Esophagus muscularis mucosa (tissue), 4 donors: ENCODE results near the gene COA7.

Experiments used
- CTCF ChIP-seq, 3 experiments: fragments of 200-600 bp in 2 of 3; fragments of 450-650 bp in 1 of 3; sonication (generic) in 2 of 3; IDR thresholded peaks; one replicate each; pipeline ENCODE4 v1.5.1; 2017 to 2019; ENCODE audit warnings: antibody characterized with exemption in 3 of 3, mild to moderate bottlenecking in 2 of 3, moderate library complexity in 1 of 3
- EP300 ChIP-seq: sonication (generic); formaldehyde crosslinking; IDR thresholded peaks from one replicate; pipeline ENCODE4 v1.6.1; 2017; ENCODE audit warnings: antibody characterized with exemption
- POLR2A ChIP-seq: fragments of 450-650 bp; IDR thresholded peaks from one replicate; pipeline ENCODE4 v1.6.1; 2017; ENCODE audit warnings: antibody characterized with exemption, moderate library complexity, mild to moderate bottlenecking, low read depth
- POLR2AphosphoS5 ChIP-seq, 2 donors: sonication (generic); formaldehyde crosslinking; IDR thresholded peaks; one replicate each; pipeline ENCODE4 v1.6.1; 2017; ENCODE audit warnings: antibody characterized with exemption in 2 of 2

- no peak for TF ChIP-seq POLR2A
- TF ChIP-seq CTCF (IDR thresholded peaks at IDR 0.05), result no peak
- no peak for TF ChIP-seq POLR2AphosphoS5 (IDR thresholded peaks at IDR 0.05)
- no peak for TF ChIP-seq EP300
These were observed 30.0 kb upstream of the COA7 start for GRCh38 chr1:52727956-52728656.
